HG03575 (cell line): ENCODE results near the gene CDIPT.
"Not testable (repeated sequence)": the region's sequence is repeated elsewhere in the genome, so short reads cannot be mapped to it uniquely, and the experiment has no call there.

Experiments used
- ATAC-seq: cut with Tn5 transposase; IDR thresholded peaks from one replicate; pipeline ENCODE4 v1.9.1; 2021; ENCODE audit not compliant: unreplicated experiment, insufficient number of reproducible peaks, low FRiP score; ENCODE audit errors: extremely low read depth

The CDIPT gene, protein sequence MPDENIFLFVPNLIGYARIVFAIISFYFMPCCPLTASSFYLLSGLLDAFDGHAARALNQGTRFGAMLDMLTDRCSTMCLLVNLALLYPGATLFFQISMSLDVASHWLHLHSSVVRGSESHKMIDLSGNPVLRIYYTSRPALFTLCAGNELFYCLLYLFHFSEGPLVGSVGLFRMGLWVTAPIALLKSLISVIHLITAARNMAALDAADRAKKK

DNA sequence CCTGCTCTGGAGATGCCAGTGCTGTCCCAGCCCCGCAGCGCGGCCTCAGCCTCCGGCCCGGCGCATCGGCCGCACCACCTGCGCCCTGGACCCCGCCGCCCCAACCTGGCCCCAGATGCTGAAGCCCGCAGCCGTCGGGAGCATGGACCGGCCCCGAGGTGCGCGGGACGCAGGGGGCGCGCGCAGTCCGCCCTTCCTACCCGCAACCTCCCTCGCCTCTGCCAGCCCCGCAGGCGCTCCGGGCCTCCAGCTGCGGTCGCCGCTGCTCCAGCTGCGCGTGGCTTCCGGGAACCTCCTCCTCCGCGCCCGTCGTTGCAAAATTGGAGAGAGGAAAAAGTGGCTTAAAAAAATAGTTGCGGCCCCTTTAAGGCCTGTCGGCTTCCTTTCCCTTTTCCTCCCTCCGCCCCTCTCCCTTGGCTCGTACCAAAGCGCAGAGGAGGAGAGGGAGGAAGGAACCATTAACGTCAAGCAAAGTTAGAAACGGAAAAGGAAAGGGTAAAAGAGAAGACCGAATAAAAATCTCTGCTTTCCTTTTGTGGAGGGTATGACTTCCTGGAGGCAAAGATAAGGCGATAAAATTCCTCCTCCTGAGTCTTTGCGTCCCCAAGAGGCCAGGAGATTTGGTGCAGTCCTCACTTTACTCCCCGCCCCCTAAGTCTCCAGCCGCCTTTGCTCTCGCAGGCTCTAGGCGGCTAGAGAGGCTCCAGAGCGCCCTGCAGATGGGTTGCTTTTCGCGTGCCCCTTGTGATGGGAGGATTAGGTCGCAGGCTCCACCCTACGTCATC is at the start of gene CDIPT:
CDIPT (minus strand) TSS at position 343 of the 785 bp plus-strand sequence. CDS start 369 bp downstream, outside the sequence.
- no peak for ATAC-seq

DNA sequence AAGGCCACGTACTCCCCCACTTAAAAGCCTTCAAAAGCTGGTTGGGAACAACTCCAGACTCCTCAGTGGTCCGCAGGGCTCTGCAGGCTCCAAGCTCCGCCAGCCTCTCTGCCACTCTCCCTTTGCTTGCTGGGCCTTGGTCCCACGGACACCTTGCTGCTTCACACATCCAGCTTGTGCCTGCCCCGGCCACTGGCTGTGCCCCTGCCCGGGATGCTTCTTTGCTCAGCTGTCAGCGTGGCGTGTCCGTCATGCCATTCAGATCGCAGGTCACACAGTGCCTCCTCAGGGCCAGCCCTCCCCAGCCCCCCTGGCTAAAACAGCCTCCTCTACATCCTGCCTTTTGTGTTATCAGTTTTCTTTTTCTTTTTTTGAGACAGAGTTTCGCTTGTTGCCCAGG is 49.1 kb upstream of the CDIPT start:
- ATAC-seq: no peak

DNA sequence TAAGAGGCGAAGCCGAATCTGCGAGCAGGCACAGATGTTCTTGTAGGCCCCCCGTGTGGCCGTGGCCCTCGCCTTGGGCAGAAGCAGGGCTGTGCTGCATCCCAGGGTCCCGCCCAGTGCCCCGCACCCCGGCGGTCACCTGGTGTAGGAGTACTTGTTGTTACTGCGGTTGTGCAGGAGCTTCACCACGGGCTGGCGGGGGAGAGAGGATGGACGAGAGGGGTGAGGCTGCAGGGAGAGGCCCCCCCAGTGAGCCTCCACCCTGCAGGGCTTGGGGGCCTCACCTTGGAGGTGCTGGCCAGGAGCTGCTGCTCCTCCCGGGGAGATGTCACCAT is 48.6 kb upstream of the CDIPT start:
- no peak for ATAC-seq

DNA sequence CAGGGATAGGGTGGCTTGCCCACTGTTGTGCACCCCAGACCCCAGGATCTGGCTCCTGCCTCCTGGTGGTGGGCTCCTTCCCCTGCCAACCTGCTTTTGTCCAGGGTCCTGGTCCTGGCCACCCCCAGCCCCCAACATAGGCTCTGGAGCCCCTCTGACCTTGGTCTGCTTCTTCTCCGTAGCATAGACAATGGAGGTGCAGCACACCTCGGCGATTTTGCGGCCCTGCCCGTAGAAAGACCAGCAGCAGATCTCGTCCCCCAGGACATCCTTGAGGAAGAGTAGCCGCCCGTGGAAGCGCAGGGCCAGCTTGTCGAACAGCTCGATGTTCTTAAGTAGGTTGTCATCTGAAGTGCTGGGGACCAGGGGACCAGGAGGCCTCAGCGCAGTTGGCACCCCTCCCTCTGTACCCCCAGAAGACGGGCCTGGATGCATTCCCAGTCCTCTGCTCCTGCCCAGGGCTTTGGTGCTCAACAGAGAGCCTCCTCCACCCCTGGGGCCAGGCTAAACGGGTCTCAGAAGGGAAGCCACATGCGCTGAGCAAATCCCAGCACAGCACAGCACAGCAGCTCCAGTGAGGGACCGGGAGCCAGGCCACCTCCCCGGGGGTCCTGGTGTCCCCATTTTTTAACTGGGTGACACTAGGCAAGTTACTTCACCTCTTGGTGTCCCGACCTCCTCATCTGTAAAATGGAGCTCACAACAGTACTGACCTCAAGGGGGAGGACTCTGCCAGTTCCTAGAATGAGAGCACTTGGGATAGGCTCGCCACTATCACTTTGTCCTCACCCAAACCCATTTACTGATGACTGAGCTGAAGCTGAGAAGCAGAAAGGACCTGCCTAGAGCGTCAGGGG is 48.0 kb upstream of the CDIPT start:
- no peak for ATAC-seq

DNA sequence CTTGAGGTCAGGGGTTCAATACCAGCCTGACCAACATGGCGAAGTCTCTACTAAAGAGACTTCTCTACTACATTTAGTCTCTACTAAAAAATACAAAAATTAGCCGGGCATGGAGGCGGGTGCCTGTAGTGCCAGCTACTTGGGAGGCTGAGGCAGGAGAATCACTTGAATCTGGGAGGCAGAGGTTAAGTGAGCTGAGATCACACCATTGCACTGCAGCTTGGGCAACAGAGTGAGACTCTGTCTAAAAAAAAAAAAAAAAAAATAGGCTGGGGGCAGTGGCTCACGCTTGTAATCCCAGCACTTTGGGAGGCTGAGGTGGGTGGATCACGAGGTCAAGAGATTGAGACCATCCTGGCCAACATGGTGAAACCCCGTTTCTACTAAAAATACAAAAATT is 46.8 kb upstream of the CDIPT start:
- not testable (repeated sequence) for ATAC-seq

DNA sequence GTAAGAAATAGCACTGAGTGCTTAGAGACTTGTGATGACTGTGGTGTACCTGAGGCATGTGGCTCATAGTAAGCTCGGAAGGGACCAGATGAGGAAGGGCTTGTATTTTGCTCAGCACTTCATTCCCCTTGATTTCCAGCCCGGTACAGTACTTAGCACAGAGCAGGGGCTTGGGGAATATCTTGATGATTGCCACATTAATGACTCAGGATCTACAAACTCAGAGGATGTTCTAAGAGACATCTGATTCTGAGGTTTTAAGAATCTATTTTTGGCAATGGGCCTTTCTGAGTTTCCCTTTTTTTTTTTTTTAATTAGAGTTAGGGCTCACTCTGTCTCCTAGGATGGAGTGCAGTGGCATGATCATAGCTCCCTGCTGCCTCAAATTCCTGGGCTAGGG is 46.4 kb upstream of the CDIPT start:
- no peak for ATAC-seq

DNA sequence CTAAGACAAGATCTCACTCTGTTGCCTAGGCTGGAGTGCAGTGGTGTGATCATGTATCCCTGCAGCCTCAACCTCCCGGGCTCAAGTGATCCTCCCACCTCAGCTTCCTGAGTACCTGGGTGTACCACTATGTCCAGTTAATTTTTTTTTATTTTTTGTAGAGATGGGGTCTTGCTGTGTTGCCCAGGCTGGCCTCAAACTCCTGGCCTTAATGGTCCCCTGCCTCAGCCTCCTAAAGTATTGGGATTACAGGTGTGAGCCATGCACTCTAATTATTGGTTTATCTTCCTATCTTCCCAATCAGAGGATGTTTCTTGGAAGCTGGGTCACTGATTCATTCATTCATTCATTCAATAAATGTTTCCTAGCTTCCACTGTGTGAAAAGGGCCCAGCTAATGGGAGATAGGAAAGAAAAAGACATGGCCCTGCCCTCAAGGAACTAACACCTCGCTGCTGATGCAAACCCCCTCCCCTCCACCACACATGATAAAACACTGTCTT is 45.7 kb upstream of the CDIPT start:
- ATAC-seq: no peak

DNA sequence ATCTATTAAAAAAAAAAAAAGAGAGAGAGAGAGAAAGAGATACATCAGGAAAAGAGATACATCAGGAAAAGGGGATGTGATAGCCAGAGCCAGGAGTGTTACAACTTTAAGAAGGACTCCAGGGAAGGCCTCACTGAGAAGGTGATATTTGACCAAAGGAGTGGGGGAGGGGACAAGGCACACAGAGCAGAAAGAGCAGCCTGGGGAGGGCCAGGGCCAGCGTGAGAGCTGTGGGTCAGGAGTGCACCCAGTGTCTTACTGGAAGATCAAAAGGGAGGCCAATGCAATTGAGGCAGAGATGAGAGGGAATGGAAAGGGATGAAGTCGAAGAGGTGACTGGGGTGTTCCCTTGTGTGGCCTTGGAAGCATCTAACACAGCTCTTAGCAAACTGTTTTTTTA is 44.9 kb upstream of the CDIPT start:
- ATAC-seq: no peak

DNA sequence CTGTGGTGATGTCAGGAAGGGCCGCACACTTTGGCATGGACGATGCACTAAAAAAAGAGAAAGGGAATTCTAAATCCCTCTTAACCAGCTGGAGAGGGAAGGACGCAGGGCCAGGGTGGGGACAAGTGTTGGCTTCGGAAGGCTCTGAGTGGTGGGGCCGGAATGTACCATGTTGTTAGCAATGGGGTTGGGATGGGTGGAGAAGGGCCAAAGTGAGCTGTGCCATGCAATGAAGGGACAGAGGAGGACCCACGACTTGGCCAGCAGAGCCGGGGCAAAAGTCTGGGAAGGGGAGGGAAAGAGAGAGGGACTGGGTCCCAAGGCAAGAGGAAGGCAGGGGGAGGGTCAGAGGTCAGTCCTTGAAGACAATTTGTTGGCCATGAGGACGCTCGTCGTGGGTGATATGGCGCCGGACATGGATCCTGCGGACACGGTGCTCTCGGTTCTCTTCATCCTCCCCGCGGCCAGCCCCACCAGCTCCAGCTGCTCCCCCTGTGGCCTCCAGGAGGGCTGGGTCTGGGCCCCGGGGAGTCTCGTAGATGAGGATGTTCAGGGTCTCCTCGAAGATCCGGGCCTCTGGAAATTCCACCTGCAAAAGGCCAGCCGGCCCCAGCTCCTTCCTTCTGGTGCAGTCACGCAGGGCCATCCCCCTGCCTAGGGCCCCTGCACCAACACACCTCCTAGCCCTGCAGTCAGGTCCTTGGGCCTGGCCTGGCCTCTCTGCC is 43.7 kb upstream of the CDIPT start:
- no peak for ATAC-seq

DNA sequence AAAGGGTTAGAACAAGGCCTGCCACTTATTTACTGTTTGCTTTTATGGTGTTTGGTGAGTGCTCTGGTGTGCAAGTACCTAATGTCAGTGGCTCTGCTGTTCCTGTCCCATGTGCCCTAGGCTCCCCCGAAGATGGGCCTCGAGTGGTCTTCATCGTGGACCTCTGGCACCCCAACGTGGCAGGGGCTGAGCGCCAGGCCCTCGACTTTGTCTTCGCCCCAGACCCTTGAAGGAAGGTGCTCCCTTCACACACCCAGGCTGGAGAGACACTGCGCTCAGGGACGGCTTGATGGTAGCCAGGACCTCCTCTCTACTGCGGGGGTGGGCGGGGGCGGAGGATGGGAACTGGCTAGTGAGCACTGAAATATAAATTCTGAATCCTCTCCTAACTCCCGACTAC is 42.6 kb upstream of the CDIPT start:
- ATAC-seq: no peak

DNA sequence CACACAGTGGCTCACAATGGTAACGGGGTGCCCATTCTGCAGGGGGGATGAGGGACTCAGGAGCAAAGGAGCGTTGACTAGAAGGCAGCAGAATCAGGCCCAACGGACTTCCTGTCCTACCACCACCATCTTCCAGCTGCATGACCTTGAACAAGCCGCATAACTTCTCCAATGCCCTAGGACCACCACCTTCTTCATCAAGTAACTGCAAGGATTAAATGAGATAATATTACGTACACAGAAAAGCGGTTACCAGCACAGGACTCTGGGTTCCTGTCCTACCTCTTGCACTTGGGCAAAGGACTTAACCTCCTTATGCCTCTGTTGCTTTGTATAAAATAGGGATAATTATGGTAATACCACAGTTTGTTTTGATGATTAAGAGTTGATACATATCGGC is 41.9 kb upstream of the CDIPT start:
- ATAC-seq: no peak

DNA sequence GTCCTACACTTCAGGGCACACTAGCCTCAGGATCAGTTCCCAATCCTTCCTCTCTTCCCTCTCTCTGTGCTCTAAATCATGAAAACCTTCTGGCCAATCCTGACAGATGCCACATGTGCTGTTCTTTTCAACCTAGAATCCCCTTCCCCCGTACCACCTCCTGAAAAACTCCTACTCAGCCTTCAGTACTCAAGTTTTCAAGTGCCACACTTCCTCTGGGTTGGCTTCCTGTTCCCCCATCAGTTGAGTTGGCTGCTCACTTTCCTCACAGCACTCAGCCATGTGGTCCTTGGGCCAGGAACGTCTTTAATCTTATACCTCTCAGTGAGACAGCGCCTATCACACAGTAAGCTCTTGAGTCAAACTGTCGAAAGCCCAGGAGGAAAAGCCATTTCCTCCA is 40.6 kb upstream of the CDIPT start:
- ATAC-seq: no peak

DNA sequence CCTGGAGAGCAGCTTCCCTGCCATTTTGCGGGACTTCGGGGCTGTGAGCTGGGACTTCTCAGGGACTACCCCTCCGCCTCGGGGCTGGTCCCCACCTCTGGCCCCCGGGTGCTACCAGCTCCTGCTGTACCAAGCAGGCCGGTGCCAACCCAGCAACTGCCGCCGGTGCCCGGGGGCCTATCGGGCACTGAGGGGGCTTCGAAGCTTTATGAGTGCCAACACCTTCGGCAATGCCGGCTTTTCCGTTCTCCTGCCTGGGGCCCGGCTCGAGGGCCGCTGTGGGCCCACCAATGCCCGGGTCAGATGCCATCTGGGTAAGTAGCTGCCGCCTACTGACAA is 38.5 kb upstream of the CDIPT start:
- ATAC-seq: no peak

DNA sequence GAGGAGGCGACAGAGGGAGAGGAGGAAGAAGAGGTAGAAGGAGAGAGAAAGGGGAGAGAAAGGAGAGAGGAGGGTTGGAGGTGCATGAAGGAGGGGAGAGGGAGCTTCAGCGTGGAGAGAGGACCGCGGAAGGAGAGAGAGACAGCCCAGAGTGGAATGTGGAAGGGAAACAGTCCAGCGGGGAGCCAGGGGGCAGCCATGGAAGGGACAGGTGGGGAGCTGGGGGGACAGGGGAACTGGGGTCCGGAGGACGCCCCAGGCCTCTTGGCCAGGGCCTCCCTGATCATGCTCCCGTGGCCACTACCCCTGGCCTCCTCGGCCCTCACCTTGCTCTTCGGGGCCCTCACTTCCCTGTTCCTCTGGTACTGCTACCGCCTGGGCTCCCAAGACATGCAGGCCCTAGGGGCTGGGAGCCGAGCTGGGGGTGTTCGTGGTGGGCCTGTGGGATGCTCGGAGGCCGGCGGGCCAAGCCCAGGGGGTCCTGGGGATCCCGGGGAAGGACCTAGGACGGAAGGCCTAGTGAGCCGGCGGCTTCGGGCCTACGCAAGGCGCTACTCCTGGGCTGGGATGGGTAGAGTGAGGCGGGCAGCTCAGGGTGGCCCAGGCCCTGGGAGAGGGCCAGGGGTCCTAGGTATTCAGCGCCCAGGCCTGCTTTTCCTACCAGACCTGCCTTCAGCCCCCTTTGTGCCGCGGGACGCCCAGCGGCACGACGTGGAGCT is 38.0 kb upstream of the CDIPT start:
- ATAC-seq: no peak

DNA sequence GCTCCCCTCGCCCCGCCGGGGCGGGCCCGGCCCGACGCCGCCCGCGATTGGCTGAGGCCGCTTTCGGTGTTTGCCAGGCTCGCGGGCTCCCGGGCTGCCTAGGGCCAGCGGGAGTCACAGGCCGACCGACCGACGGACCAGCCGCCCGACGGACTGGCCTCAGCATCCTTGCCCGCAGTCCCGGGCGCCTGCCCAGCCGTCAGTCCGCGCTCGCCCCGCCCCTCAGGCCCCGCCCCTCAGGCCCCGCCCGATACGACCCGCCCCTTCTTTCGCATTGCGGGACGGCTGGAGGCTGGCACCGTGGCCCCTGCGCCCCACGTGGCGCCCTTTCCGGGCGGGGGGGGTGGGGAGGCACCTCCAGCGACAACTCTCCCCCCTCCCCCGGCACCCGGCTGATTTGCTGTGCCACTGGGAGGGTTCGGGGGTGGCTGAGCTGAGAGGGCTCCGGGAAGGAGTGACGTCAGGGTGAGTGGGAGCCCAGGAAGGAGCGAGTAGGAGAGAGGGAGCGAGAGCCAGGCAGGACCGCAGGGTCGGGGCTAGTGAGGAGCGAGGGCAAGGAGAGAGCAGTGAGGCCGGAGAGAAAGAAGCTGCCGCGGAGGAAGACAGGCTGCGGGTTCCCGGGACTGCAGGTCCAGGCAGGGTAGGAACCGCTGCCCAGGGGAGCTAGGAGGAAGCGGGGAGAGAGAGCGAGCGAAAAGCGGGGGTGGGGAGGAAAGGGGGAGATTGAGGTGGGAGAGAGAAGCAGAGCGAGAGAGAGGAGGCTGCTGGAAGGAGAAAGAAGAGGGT is 37.3 kb upstream of the CDIPT start, which contains the start of gene ASPHD1:
ASPHD1 (plus strand) TSS at position 387 of the 786 bp plus-strand sequence. CDS start 484 bp downstream, outside the sequence.
- no peak for ATAC-seq

DNA sequence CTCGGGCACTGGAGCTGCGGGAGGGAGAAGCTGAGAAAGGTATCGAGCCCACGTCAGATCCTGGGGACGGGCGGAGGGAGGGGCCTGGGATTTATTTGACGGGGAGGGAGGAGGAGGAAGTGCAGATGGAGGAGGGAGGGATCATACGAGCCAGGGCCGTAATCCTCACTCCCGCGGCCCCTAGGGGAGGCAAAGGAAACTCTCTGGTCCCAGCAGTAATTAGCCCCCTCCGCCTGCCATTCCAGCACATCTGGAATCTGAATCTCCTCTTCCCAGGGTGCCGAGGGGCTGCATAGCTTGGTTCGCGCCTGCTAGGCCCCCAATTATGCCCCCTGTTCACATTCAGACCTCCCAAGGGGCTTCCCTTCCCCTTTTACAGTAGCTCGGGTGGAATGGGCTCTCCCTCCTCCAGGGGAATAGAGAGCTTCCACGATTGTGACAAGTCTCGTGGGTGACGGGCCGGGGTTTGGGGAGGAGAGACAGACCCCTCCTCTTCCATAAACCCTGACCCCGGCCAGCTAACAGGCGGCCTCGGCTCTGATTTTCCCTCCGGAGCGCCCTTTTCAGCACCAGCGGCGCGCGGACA is 36.6 kb upstream of the CDIPT start, which contains the start of gene SEZ6L2:
SEZ6L2 (minus strand) TSS at position 35 of the 586 bp plus-strand sequence. CDS start 531 bp downstream, outside the sequence.
- ATAC-seq: no peak

DNA sequence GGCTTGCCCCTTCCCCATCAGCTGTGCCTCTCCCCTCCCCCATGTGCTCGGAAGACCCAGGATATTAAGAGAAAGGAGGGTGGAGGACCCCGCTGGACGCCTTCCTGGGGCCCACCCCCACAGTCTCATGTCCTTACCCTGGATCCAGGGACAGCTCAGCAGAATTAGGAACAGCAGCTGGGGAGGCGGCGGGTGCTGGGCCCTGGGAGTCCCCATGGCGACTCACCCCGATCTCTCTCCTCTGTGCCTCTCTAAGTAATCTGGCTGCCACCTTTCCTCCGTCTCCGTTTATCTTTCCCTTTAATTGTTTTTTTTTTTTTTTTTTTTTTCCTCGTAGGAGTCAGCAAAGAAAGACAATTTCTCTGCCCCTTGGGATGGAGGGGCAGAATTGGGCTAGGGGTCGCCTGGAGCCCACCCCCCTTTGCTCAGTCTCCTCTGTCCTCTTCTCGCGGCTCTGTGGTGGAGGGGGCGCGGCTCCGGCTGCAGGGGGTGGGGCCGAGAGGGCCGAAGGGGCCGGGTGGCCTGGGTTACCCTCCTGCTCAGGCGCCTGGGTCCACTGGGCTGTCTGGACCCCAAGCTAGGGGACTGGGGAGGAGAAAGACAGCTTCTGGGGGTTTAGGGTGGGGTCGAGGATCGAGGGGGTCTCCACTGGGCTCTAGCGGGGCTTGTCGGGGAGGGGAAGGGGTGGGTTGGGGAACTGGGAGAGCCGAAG is 35.9 kb upstream of the CDIPT start:
- no peak for ATAC-seq
